Hindlimb muscle (tissue), 1 donor: ENCODE measurements around the gene AGBL3. TPM values are rescaled to one million over a fixed set of nuclear protein-coding genes. Genes with fewer than 3 reads are reported as not detected.
"Not testable (repeated sequence)": the region's sequence is repeated elsewhere in the genome, so short reads cannot be mapped to it uniquely, and the experiment has no call there.

Source experiments
- DNase-seq: peaks from one replicate; pipeline ENCODE4 v3.0.0-alpha.2; 2013
- polyA plus RNA-seq: library from polyadenylated mRNA; unstranded; fragments of 120-200 nt; gene quantifications from one replicate; pipeline ENCODE4 v1.2.1, GENCODE V29; 2013; ENCODE audit not compliant: insufficient read length

Gene AGBL3
- polyA plus RNA-seq, 1 donor = 3.6 TPM

DNA sequence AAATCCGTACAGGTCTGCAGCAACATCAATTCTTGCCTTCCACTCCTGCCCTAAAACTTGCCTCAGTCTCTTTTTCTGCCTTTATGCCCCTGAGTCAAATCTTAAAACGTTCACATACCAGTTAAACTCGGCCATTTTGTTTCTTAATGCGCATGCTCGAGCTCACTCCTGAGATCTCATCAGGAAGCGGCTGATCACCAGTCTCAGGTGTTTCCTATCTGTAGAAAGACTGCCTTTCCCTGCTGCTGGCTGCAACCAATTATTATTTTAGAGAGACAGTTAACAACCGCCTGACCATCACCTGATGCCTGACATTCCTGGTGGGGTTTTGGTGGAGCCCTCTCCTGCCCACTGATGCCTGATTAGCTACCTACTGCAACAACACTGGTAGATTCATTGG lies 91.3 kb downstream of the AGBL3 start:
- DNase-seq = no peak

DNA sequence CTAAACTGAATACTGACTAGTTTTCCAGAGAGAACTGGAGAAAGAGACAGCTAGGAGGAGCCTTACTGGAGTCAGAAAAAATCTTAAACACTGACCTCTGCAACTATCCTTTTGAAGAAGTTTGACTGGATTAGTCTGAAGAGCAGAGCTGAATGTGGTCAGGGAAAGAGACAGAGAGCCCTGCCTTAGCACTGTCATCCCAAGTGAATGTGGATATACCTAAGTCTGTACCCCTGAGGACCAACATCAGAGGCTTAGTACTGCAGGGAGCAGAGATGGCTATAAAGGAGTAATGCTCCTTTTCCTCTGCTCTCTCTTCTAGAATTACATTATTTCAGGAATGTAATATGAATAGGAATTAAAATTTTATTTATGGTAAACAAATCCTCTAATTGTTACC lies 91.7 kb downstream of the AGBL3 start:
- DNase-seq = no peak

DNA sequence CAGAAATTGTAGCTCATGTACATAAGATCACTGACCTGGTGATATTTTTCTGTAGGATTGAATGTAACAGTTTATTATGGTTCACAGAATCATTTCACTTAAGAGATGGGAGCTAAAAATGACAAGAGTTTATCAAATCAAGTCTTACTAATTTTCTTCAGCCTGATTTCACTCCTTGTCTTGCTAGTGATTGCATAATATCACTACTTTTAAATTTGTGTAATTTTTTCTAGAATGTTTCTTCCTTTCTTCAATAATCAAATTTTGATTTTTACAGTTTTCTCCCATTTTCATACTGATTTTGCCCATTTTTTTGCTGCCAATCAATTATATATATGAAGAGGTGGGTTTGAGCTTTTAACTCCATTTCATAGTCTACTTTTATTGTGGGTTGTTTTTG lies 92.8 kb downstream of the AGBL3 start:
- DNase-seq = no peak

DNA sequence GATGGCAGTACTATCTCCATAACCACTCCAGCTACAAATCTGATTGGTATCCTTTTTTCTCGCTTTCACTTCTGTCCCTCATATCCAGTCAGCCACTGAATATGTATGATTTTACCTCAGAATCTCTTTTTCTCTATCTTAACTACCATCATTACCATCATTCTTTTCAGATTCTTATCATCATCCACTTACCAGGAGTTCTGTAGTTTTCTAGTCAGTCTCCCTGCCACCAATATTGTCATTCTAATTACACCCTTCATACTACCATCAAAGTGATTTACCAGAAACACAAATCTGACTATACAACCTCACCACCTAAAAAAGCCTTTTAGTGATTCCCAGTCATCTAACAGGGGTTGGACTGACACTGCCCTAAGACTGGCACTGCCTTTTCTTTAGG lies 96.7 kb downstream of the AGBL3 start:
- no peak for DNase-seq

DNA sequence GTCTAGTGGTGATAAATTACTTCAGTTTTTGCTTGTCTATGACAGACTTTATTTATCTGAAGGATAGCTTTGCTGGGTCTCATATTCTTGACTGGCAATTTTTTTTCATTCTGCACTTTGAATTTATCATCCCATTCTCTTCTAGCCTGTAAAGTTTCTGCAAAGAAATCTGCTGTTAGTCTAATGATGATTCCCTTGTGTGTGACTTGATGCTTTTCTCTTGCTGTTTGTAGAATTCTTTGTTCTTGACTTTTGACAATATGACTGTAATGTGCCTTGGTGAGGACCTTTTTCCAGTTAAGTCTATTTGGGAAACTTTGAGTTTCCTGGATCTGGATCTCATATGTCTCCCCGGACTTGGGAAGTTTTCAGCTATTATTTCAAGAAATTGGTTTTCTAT lies 102.3 kb downstream of the AGBL3 start:
- DNase-seq = no peak

DNA sequence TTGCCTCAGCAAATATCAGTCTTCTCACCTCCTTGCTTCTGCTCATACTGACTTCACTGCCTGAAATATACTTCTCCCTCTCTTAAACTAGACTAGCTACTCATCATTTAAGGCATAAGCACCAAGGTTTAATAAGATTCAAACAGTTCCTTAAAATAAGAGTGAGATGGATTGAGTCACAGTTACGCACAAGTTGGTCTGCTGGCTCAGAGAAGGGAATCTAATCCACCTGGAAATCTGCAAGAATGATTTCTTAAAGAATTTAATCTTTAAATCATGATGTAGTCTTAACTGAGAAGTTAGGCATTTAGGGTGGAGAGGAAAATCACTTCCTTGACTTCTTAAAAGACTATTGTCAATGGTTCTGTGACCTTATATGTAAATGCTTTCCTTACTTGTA lies 105.4 kb downstream of the AGBL3 start:
- no peak for DNase-seq

DNA sequence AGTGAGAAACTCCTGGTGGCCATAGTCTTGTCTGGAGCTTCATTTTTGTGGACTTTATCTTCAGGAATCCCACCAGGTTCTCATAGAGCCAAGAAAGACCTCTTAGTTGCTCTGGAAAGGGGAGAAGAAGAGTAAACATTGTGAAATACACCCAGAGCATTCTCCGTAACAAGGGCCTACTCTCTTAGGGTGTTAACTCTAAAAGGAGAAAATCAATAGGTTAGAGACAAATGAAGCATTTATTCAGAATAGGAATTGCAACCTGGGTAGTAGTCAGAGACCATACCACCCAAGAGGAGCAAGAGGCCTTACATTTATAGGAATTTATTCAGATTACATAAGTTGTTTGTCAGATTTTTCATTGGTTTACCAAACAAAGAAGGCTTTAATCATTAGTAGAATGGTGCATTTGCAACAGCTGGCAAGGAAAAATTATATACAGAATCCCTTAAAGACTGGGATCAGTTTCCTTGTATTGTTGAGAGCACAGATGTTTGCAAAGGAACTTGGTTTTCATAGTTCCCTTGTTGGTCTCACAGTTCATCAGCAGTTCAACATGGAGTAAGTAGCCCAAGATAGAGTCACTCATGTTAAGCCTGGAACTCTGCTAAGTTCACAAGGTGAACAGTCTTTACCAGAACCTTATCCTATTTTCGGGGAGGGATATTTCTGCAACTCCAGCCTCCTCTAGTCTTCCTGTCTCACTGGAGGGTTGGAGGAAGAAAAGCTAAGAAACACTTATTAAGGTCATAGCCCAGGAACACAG lies 108.3 kb downstream of the AGBL3 start:
- DNase-seq = no peak

DNA sequence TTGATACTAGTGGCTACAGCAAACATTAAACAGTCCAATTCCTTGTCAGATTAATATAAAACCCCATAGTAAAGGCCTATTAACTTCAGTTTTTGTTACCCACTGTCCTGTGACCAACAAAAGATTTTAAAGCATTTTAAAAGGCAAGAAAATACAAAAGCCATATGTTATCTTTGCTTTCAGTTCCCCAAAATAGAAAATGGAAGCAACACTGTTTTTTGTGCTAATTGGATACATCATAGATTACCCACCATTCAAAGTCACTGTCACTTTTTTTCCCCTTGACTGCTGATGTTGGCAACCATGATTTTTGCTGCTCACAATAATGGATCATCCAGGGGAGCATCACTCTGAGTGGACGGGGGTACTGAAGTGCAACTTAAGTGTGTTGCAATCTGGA lies 109.1 kb downstream of the AGBL3 start:
- no peak for DNase-seq

DNA sequence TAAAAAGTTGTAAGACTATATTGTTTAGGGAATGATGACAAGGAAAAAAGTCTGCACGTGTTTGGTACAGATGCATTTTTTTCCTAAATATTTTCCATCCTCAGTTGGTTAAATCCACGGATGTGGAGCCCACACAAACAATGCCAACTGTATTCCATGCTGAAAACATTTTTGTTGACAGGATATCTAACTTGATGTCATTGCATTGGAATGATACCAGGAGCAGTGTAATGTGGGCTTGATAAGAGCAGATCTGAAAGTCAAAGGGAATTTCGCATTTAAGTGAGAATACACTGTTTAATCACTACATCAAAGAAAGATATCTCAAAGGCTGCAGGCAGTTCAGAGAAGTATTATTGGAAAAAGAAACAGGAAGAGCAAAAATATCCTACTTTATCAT lies 112.1 kb downstream of the AGBL3 start:
- no peak for DNase-seq

DNA sequence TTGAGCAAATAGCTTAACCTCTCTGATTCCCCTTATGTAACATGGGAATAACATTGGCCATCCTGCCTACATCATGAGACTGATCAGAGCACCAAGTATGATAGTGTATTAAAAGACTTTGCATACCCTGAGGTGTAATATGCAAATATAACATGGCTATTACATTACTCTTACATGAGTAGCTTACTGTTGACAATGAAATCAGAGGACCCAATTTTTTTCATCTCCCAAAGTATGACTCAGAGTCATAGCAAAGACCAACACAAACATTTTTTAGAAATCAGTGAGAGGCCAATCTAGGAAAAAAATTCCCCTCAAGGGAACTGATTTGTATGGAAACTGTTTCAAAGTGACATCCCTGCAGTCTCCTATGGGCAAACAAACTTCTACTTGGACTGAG lies 114.5 kb downstream of the AGBL3 start:
- no peak for DNase-seq

DNA sequence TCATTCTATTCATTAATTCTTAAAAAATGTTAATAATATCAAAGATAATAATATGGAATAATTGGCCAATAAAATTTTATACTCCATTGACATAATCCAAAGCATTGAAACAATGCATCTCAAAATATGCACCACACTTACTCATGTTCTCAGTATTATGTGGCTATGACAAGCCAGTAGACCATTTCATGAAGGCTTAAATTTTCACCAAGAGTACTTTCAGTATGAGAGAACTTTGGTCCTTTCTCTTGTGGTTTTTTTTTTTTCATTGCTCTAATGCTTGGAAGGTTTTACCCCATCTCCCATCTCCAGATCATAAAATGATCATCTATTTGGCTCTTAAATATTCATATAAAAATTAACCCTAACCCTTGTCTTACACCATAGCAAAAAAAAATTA lies 116.1 kb downstream of the AGBL3 start:
- DNase-seq = no peak

DNA sequence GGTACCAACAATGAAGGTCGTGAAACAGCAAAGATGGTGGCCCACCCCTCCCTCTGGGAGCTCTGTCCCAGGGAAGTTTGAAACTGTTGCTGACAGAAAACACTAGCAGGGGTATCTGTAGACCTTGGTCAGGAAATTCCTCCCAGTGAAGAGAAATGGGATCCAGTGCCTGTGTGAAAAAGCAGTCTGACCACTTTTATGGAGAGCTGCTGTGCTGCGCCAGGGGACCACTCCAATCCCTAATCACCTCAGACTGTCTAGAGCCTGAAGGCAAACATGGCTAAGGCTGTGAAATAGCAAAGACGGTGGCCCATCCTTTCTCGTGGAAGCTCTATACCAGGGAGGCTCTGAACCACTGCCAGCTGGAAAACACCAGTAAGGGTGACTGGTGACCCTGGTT lies 123.3 kb downstream of the AGBL3 start:
- no peak for DNase-seq

DNA sequence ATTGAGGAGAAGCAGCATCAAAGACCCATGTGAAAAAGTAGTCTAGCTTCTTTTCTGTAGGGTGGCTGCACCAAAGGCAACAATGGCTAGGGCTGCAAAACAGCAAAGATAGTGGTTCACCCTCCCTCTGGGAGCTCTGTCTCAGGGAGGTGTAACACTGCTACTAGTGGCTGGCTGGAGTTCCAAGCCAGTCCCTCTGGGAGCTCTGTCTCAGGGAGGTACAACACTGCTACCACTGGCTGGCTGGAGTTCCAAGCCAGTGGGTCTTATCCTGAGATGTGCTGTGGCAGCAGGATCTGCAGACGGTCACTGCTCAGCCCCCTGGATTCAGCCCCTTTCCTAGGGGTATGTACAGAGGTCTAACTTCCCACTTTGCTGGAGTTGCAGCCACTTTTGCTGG lies 123.7 kb downstream of the AGBL3 start:
- no peak for DNase-seq

DNA sequence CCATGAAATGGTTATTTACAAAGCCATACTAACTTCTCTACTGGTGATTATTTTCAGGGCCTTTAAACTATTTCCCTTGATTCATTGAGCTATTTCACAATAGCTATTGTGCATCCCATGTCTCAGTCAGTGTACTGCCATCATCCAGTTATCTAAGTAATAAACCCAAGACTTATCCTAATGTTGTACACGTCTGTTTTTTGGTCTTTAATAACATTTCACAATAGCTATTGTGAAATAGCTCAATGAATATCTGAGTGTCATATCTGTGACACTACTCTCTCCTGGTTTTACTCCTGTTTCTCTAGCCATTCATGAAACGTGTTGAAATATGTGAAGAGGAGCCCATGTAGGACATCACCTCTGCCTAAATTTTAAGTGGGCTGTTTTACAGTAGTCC lies 125.1 kb downstream of the AGBL3 start:
- DNase-seq = no peak

DNA sequence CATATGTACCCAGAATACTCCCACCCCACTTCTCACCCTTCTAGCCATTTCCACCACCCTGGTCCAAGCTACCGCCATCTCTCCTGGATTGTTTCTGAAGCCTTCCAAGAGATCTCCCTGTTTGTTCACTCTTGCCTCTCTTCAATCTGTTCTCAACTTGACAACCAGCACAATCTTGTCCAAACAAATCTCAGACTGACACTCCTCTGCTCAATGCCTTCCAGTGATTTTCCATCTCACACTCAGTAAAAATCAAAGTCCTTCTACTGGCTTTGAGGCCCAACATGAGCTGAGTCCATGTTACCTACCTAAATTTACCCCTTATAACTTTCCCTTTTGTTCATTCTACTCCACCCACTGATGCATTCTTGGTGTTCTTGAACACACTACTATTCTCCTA lies 128.3 kb downstream of the AGBL3 start:
- DNase-seq = no peak

DNA sequence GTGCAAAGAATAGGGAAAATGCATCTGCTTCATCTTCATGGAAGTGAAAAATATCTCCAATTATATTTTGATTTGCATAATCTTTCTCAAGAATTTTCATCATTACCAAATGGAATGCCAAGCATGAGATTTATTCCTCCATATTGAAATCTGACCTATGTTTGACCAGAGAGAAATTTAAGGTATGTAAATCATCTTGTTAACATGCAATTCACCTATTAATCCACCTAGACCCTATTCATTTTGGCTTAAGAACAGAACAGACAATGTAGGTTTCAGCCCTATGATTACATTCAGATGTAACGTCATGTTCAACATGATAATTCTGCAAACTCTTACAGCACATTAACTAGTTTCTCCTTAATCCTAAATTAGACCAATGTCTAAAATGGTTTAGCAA lies 130.8 kb downstream of the AGBL3 start:
- no peak for DNase-seq

DNA sequence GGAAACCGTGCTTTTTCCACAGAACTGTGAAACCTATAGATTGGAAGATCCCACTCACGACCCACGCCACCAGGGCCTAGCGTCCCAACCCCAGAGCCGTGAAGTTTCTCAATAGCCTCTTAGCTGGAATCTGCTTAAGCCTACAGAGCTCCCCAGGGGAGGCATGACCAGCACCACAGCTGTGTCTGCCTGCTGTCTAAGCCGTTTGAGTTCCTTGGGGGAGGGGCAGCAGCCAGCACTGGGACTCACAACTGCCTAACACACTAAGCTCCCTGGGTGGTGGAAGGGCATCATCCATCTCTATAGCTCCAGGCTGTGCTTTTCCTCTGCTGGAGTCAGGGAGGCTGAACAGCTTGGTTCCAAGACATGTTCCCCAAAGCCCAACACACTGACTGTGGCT lies 135.6 kb downstream of the AGBL3 start:
- no peak for DNase-seq

DNA sequence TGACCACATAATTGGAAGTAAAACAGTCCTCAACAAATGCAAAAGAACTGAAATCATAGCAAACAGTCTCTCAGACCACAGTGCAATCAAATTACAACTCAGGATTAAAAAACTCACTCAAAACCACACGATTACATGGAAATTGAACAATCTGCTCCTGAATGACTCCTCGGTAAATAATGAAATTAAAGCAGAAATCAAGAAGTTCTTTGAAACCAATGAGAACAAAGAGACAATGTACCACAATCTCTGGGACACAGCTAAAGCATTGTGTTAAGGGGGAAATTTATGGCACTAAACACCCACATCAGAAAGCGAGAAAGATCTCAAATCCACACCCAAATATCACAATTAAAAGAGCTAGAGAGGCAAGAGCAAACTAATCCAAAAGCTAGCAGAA lies 138.3 kb downstream of the AGBL3 start:
- not testable (repeated sequence) for DNase-seq

DNA sequence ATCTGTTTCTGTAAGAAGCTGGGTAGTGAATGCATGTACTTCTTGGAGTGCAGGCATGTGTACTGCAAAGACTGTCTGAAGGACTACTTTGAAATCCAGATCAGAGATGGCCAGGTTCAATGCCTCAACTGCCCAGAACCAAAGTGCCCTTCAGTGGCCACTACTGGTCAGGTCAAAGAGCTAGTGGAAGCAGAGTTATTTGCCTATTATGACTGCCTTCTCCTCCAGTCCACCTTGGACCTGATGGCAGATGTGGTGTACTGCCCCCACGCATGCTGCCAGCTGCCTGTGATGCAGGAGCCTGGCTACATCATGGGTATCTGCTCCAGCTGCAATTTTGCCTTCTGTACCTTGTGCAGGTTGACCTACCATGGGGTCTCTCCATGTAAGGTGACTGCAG lies 142.6 kb downstream of the AGBL3 start:
- no peak for DNase-seq

DNA sequence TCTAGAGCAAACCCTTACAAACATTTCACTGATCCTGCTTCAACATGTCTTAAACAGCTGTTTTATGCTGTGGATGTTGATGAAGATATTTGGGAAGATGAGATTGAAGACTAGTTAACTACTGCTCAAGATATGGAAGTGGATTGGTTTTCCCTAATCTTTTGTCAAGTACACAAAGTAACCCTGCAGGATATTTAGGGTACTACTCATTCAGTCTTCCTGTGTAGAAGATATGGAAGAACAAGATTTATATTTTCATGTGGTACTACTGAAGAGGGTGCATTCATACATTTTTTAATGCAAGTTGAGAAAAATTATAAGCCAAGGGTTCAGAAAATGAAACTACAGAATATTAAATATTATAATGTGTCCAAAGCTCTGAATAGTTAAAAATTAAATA lies 143.3 kb downstream of the AGBL3 start:
- no peak for DNase-seq

DNA sequence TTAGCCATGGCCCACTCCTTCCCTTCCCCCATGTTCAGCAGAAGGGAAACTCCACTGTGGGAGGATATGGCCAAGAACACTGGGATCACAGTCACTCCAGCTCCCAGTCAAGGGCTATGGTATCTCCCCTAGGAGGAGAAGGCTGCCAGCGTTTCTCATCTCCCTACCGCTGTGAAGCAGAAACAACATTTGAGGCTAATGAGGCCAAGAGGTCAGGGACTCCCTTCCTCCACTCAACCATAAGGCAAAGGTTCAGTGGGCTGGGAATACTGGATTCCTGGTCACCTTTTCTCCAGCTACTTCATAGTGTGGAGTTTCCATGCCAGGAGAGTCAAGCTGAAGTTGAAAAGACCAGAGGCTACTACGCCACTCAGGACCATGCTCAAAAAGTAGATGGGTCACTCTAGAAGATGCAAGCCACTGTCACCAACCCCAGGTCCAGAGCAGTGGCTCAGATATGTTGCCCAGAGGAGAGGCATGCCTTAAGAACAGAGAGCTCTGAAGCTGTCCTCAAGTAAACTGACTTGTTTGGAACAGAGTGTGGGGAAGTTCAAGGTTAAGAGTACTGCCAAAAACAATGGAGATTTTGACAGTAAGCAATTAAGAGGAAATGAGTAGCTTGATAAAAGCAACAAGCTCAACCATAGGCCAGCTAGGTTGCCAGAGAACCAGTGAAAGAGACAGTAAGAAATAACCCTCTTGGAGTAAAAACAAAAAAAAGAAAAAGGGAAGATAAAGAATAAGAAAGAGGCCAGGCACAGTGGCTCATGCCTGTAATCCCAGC lies 157.8 kb downstream of the AGBL3 start:
- DNase-seq = no peak

DNA sequence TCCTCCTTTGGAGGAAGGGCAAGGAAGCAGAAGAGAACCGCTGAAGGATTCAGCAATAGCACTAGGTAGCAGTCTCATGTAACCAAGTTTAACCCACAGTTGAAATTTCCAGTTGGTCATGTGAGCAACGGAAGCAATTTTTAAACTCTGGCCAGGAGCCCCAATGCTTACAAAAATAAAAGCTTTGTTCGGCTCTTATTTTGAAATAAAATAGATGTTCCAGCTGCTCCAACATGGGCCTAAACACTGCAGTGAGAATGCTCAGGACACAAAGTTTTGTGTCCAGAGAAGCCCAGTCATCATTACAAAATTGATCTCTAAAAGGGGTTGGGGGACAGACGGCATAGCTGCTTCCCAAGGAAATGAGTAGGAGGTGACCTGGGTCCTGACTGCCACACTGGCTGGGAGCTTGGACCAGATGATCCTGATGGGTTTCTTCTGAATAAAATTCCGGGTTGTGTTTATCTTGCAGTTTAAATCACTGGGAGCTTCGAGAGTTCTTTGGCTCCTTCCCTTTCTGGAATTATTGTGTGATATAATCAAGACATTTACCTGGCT lies 161.1 kb downstream of the AGBL3 start:
- DNase-seq = no peak

DNA sequence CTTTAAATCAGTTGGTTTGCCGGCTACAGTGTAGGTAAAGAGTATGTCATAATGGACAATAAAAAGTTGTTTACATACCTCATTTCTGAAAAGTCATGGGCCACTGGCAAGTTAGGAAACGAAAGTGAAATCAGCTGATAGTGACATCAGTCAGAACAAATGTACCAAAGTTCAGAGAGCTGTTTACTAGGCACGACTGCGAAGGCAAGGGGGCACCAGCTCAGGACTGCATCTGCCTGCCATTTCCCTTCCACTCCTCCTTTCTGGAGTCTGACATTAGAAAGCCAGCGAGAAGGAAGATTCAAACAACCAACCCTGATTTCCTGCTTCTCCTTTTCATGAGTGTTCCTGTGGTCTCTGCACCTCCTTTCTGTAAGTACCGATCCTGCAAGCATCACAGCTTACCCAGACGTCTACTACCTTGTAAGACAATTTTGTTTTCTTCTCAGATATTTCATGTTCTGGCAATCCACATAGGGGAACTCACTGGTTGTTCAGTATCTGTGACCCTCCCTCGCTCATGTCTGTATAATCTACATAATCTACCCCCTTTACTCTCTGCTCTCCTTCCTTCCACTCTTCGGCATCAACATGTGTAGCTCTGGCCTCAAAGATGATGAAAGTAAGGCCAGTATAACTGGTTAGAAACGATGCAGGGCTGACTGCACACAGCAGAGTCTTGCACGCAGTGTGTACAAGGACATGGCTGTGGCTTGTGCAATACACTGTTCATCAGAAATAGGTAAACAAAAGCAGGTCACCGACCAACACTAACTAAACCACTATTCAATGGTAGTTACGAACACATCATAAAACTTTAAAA lies 161.8 kb downstream of the AGBL3 start, which contains the start of gene TMEM140:
Gene TMEM140 (plus strand): TSS at position 174 of the 823 bp plus-strand sequence. CDS start 16,370 bp downstream, outside the sequence.
- no peak for DNase-seq
